Measurements from ENCODE around the gene ABCA7. TPM values are rescaled to one million over a fixed set of nuclear protein-coding genes. Genes with fewer than 3 reads are reported as not detected.

The ABCA7 gene
- total RNA-seq, 1 experiment from 2014 or later = 40.3 TPM

GRCh38 chr19:1076046-1076386 lies 36.1 kb downstream of the ABCA7 start:
- Mint-ChIP-seq H3K27ac (no peak overlapping the region), H3K27me3 (ENCODE audit: low read depth) (peaks cover 4% of the 10 kb centered on the region), H3K4me1 (peaks cover 2% of the 10 kb centered on the region), H3K4me3 (no peak overlapping the region), H3K9me3 (no peaks in the 10 kb centered on the region), H3K36me3 (peaks cover 9% of the 10 kb centered on the region)
- DNase-seq (ENCODE audit: low spot score) (no peak), ATAC-seq (no peak)
- ChIA-PET POLR2A (interaction anchor here (1.1 kb wide), 1 partner anchor 11 kb away, joined by 3 read pairs; no protein-coding TSS in a partner anchor), CTCF (interaction anchor here (1.1 to 1.6 kb wide), 2 partner anchors 10 to 11 kb away, joined by 8 to 12 read pairs; partner anchors contain the start of gene ARHGAP45)
- no peak for TF ChIP-seq ATF2 (CRISPR knock-in tag; IDR thresholded peaks at IDR 0.05; ENCODE audit: borderline replicate concordance, low read depth)
- no peak for TF ChIP-seq MAX (CRISPR knock-in tag; IDR thresholded peaks at IDR 0.05)
- TF ChIP-seq ZNF532 (CRISPR knock-in tag; IDR thresholded peaks at IDR 0.05; ENCODE audit: borderline replicate concordance) = no peak
- no peak for TF ChIP-seq NR3C1 (CRISPR knock-in tag; conservative IDR thresholded peaks at IDR 0.05; ENCODE audit: low read depth)

GRCh38 chr19:1076951-1077350 lies 37.0 kb downstream of the ABCA7 start:
- H3K27ac Mint-ChIP-seq = no peak overlapping the region
- ChIA-PET CTCF (interaction anchor here (1.1 to 1.6 kb wide), 2 partner anchors 11 to 12 kb away, joined by 8 to 12 read pairs; partner anchors contain the start of gene ARHGAP45), POLR2A (interaction anchor here (0.6 kb wide), 2 partner anchors 13 to 23 kb away, joined by 3 to 4 read pairs; no protein-coding TSS in a partner anchor)
- H3K9me3 Mint-ChIP-seq = no peaks in the 10 kb centered on the region
- ATAC-seq = no peak
- peaks cover 9% of the 10 kb centered on the region for H3K36me3 Mint-ChIP-seq
- TF ChIP-seq IRF1 (CRISPR knock-in tag; IDR thresholded peaks at IDR 0.05) = no peak
- no peak for TF ChIP-seq E2F4 (CRISPR knock-in tag; IDR thresholded peaks at IDR 0.05; ENCODE audit: borderline replicate concordance, low read depth)
- no peak for TF ChIP-seq MYBL2 (CRISPR knock-in tag; IDR thresholded peaks at IDR 0.05)
- TF ChIP-seq FOXJ3 (CRISPR knock-in tag; IDR thresholded peaks at IDR 0.05; ENCODE audit: borderline replicate concordance) = no peak
- TF ChIP-seq ZNF425 (CRISPR knock-in tag; conservative IDR thresholded peaks at IDR 0.05) = no peak
- no peak for TF ChIP-seq RORB (CRISPR knock-in tag; IDR thresholded peaks at IDR 0.05)
- no peak for TF ChIP-seq ATF2 (CRISPR knock-in tag; IDR thresholded peaks at IDR 0.05; ENCODE audit: borderline replicate concordance, low read depth)
- no peak for DNase-seq (ENCODE audit: low spot score)
- no peak overlapping the region for H3K4me3 Mint-ChIP-seq
- peaks cover under 1% of the 10 kb centered on the region for H3K4me1 Mint-ChIP-seq
- peaks cover 3% of the 10 kb centered on the region for H3K27me3 Mint-ChIP-seq (ENCODE audit: low read depth)
